Suprapubic skin (tissue), 4 donors: Measurements from ENCODE around the gene PELI2.

Source experiments
- EP300 ChIP-seq: sonication (generic); formaldehyde crosslinking; IDR thresholded peaks from one replicate; pipeline ENCODE4 v1.6.1; 2017; ENCODE audit warnings: antibody characterized with exemption
- POLR2A ChIP-seq, 2 donors: fragments of 450-650 bp; IDR thresholded peaks; one replicate each; pipeline ENCODE4 v1.6.1; 2017; ENCODE audit warnings: antibody characterized with exemption in 2 of 2, mild to moderate bottlenecking in 2 of 2, moderate library complexity in 2 of 2
- POLR2AphosphoS5 ChIP-seq, 3 donors: sonication (generic); formaldehyde crosslinking; IDR thresholded peaks; one replicate each; pipeline ENCODE4 v1.6.1; 2017; ENCODE audit warnings: antibody characterized with exemption in 3 of 3
- TF ChIP-seq, protein P1 (sequence below), 2 donors: fragments of 200-600 bp in 1 of 2; fragments of 450-650 bp in 1 of 2; sonication (generic) in 1 of 2; IDR thresholded peaks; one replicate each; pipeline ENCODE4 v1.5.1; 2016 to 2019; ENCODE audit warnings: antibody characterized with exemption in 2 of 2, mild to moderate bottlenecking in 1 of 2, moderate library complexity in 1 of 2

DNA sequence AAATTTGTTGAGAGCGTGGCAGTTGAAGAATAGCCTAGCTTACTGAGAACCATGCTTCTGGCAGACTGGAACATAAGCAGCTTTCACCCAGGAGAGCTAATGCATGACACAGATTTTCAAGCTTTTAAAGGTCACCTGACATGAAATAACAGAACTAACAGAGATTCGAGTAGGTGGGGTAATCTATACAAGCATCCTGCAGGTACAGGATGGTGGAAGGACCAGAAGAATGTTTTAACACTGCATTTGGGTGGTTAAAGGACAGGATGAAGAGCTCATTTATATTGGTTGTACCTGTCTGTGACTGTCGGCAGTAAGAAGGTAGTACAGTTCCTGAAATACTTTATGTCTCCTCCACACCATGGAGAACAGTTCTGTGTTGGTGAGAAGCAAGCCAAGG lies 8.9 kb downstream of the PELI2 start:
- TF ChIP-seq, protein P1, sequence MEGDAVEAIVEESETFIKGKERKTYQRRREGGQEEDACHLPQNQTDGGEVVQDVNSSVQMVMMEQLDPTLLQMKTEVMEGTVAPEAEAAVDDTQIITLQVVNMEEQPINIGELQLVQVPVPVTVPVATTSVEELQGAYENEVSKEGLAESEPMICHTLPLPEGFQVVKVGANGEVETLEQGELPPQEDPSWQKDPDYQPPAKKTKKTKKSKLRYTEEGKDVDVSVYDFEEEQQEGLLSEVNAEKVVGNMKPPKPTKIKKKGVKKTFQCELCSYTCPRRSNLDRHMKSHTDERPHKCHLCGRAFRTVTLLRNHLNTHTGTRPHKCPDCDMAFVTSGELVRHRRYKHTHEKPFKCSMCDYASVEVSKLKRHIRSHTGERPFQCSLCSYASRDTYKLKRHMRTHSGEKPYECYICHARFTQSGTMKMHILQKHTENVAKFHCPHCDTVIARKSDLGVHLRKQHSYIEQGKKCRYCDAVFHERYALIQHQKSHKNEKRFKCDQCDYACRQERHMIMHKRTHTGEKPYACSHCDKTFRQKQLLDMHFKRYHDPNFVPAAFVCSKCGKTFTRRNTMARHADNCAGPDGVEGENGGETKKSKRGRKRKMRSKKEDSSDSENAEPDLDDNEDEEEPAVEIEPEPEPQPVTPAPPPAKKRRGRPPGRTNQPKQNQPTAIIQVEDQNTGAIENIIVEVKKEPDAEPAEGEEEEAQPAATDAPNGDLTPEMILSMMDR (IDR thresholded peaks at IDR 0.05), result no peak
- no peak for TF ChIP-seq POLR2A (IDR thresholded peaks at IDR 0.05)
- TF ChIP-seq POLR2AphosphoS5 (IDR thresholded peaks at IDR 0.05), result no peak
- no peak for TF ChIP-seq EP300
